IMR-90 (cell line): ENCODE data around the gene SMCHD1. TPM values are rescaled to one million over a fixed set of nuclear protein-coding genes. Genes with fewer than 3 reads are reported as not detected.

Experiments used
- ATAC-seq: fragments of 200-7000 bp; cut with Tn5 transposase; 2 replicates; pipeline ENCODE4 v1.9.1; 2020; ENCODE audit warnings: low read depth, mild to moderate bottlenecking, moderate library complexity
- BruUV-seq: library from RNA; stranded (reverse); fragments of 400-500 nt; replicated peaks from 2 replicates; lab custom pipeline; 2021; lab: Mats Ljungman, UMichigan
- CTCF ChIA-PET: fragments of 300-600 bp; formaldehyde crosslinking; extraction: SDS; loops from one replicate; lab custom pipeline; 2021; ENCODE audit warnings: antibody characterized with exemption; lab: Yijun Ruan, JAX
- POLR2A ChIA-PET: fragments of 300-600 bp; sonication (Branson Sonifier 250); formaldehyde crosslinking; loops from one replicate; lab custom pipeline; 2022; ENCODE audit warnings: antibody characterized with exemption; ENCODE audit not compliant: unreplicated experiment; lab: Charles Lee
- DNase-seq: peaks from one replicate; pipeline ENCODE4 v3.0.0; 2013
- H2AFZ ChIP-seq: replicated peaks from 2 replicates; pipeline ENCODE3; 2013; ENCODE audit warnings: low read length, mild to moderate bottlenecking; ENCODE audit not compliant: poor library complexity
- H2AK5ac ChIP-seq: 2 replicates; pipeline ENCODE4 v1.6.1; 2013; ENCODE audit warnings: low read depth, low read length, inconsistent platforms
- H2AK9ac ChIP-seq: replicated peaks from 2 replicates; pipeline ENCODE3; 2013; ENCODE audit warnings: mild to moderate bottlenecking, low read depth, low read length, moderate library complexity; ENCODE audit not compliant: poor library complexity
- H2BK120ac ChIP-seq: 2 replicates; pipeline ENCODE4 v1.6.1; 2013; ENCODE audit warnings: low read depth, low read length, inconsistent platforms
- H2BK15ac ChIP-seq: 3 replicates; pipeline ENCODE4 v1.6.1; 2013; ENCODE audit warnings: low read depth, low read length, inconsistent platforms
- H2BK20ac ChIP-seq: 2 replicates; pipeline ENCODE4 v1.6.1; 2013; ENCODE audit warnings: low read depth, mild to moderate bottlenecking, inconsistent platforms, low read length, moderate library complexity
- H2BK5ac ChIP-seq: 2 replicates; pipeline ENCODE4 v1.6.1; 2013; ENCODE audit warnings: mild to moderate bottlenecking, low read depth, low read length, inconsistent platforms; ENCODE audit not compliant: poor library complexity, severe bottlenecking
- H3K14ac ChIP-seq: replicated peaks from 2 replicates; pipeline ENCODE4 v1.6.1; 2013; ENCODE audit warnings: low read depth, low read length, inconsistent platforms
- H3K18ac ChIP-seq: 2 replicates; pipeline ENCODE4 v1.6.1; 2013; ENCODE audit warnings: low read depth, low read length, control low read depth
- H3K23ac ChIP-seq: 2 replicates; pipeline ENCODE4 v1.6.1; 2013; ENCODE audit warnings: low read depth, low read length, inconsistent platforms
- H3K27ac ChIP-seq: 2 replicates; pipeline ENCODE4 v1.5.1; 2013; ENCODE audit warnings: mild to moderate bottlenecking, control low read depth, low read length; ENCODE audit not compliant: insufficient read depth
- H3K27me3 ChIP-seq: 2 replicates; pipeline ENCODE4 v1.6.1; 2013; ENCODE audit warnings: low read length; ENCODE audit not compliant: control insufficient read depth, insufficient read depth
- H3K36me3 ChIP-seq: 2 replicates; pipeline ENCODE4 v1.6.1; 2013; ENCODE audit warnings: low read length, mixed read lengths; ENCODE audit not compliant: control insufficient read depth, insufficient read depth
- H3K4ac ChIP-seq: 2 replicates; pipeline ENCODE4 v1.6.1; 2013; ENCODE audit warnings: low read depth, low read length, inconsistent platforms
- H3K4me1 ChIP-seq: 2 replicates; pipeline ENCODE4 v1.6.1; 2013; ENCODE audit warnings: low read length, mixed read lengths; ENCODE audit not compliant: control insufficient read depth, insufficient read depth
- H3K4me2 ChIP-seq: 2 replicates; pipeline ENCODE4 v1.6.1; 2013; ENCODE audit warnings: low read depth, mild to moderate bottlenecking, control low read depth, low read length, moderate library complexity
- H3K4me3 ChIP-seq: 2 replicates; pipeline ENCODE4 v1.5.1; 2013; ENCODE audit warnings: low read depth, mild to moderate bottlenecking, control low read depth, low read length, moderate library complexity; ENCODE audit not compliant: insufficient read depth
- H3K56ac ChIP-seq: 2 replicates; pipeline ENCODE4 v1.6.1; 2013; ENCODE audit warnings: low read length, inconsistent platforms; ENCODE audit not compliant: insufficient read depth; ENCODE audit errors: extremely low read depth
- H3K79me1 ChIP-seq, 2 experiments: 2 replicates each; pipeline ENCODE4 v1.6.1; 2013; ENCODE audit warnings: low read length in 2 of 2, inconsistent platforms in 1 of 2, low read depth in 1 of 2
- H3K9ac ChIP-seq: 2 replicates; pipeline ENCODE4 v1.6.1; 2013; ENCODE audit warnings: low read depth, low read length, control low read depth
- H3K9me1 ChIP-seq: 2 replicates; pipeline ENCODE4 v1.6.1; 2013; ENCODE audit warnings: low read length, inconsistent platforms; ENCODE audit not compliant: insufficient read depth
- H3K9me3 ChIP-seq: 2 replicates; pipeline ENCODE4 v1.6.1; 2013; ENCODE audit warnings: low read length; ENCODE audit not compliant: control insufficient read depth, insufficient read depth
- H4K20me1 ChIP-seq: 2 replicates; pipeline ENCODE4 v1.6.1; 2013; ENCODE audit warnings: low read length, inconsistent platforms; ENCODE audit not compliant: insufficient read depth
- H4K5ac ChIP-seq: 2 replicates; pipeline ENCODE4 v1.6.1; 2013; ENCODE audit warnings: mild to moderate bottlenecking, low read depth, low read length, control low read depth
- H4K8ac ChIP-seq, 2 experiments: 2 replicates each; pipeline ENCODE4 v1.6.1; 2013; ENCODE audit warnings: low read depth in 2 of 2, low read length in 2 of 2, control low read depth in 1 of 2, inconsistent platforms in 1 of 2
- H4K91ac ChIP-seq: 2 replicates; pipeline ENCODE4 v1.6.1; 2013; ENCODE audit warnings: low read depth, low read length, inconsistent platforms; ENCODE audit not compliant: insufficient read depth
- BHLHE40 ChIP-seq: fragments of 150-350 bp; IDR thresholded peaks from 2 replicates; pipeline ENCODE4 v1.6.1; 2016; ENCODE audit warnings: mild to moderate bottlenecking, low read depth, low read length
- CEBPB ChIP-seq: IDR thresholded peaks from 2 replicates; pipeline ENCODE4 v1.6.1; 2012; ENCODE audit warnings: low read depth, low read length, improper control_type of control experiment
- CHD1 ChIP-seq: IDR thresholded peaks from 2 replicates; pipeline ENCODE4 v1.6.1; 2012; ENCODE audit warnings: low read depth, low read length, improper control_type of control experiment
- CTCF ChIP-seq: conservative IDR thresholded peaks from 2 replicates; pipeline ENCODE4 v1.5.1; 2012; ENCODE audit warnings: mild to moderate bottlenecking, low read depth, low read length, improper control_type of control experiment
- ELK1 ChIP-seq: fragments of 150-350 bp; IDR thresholded peaks from 2 replicates; pipeline ENCODE4 v1.6.1; 2016; ENCODE audit warnings: low read depth, mild to moderate bottlenecking, low read length, moderate library complexity, borderline replicate concordance
- FOS ChIP-seq: fragments of 150-350 bp; IDR thresholded peaks from 2 replicates; pipeline ENCODE4 v1.6.1; 2016; ENCODE audit warnings: low read depth, low read length
- MAFK ChIP-seq: IDR thresholded peaks from 2 replicates; pipeline ENCODE4 v1.6.1; 2012; ENCODE audit warnings: low read depth, low read length, improper control_type of control experiment
- MAZ ChIP-seq: IDR thresholded peaks from 2 replicates; pipeline ENCODE4 v1.6.1; 2012; ENCODE audit warnings: low read depth, mild to moderate bottlenecking, low read length, improper control_type of control experiment, moderate library complexity, borderline replicate concordance
- MXI1 ChIP-seq: IDR thresholded peaks from 2 replicates; pipeline ENCODE4 v1.6.1; 2012; ENCODE audit warnings: low read depth, mild to moderate bottlenecking, low read length, moderate library complexity, borderline replicate concordance
- NFE2L2 ChIP-seq: fragments of 150-350 bp; IDR thresholded peaks from 2 replicates; pipeline ENCODE4 v1.6.1; 2016; ENCODE audit warnings: low read depth, mild to moderate bottlenecking, low read length
- POLR2A ChIP-seq: IDR thresholded peaks from 2 replicates; pipeline ENCODE4 v1.6.1; 2012; ENCODE audit warnings: mild to moderate bottlenecking, low read depth, low read length
- RAD21 ChIP-seq: IDR thresholded peaks from 2 replicates; pipeline ENCODE4 v1.6.1; 2012; ENCODE audit warnings: low read length, improper control_type of control experiment
- RCOR1 ChIP-seq: IDR thresholded peaks from 2 replicates; pipeline ENCODE4 v1.6.1; 2012; ENCODE audit warnings: mild to moderate bottlenecking, low read length, improper control_type of control experiment; ENCODE audit not compliant: insufficient replicate concordance
- RFX5 ChIP-seq: IDR thresholded peaks from 2 replicates; pipeline ENCODE4 v1.8.0; 2012; ENCODE audit warnings: low read depth, mild to moderate bottlenecking, low read length, moderate library complexity
- SMC3 ChIP-seq: fragments of 150-350 bp; IDR thresholded peaks from 2 replicates; pipeline ENCODE4 v1.6.1; 2016; ENCODE audit warnings: low read depth, mild to moderate bottlenecking, antibody characterized with exemption, low read length, moderate library complexity
- WGBS, 2 experiments: methylation state at CpG; one replicate each; pipeline versions ENCODE4 v1.1.5 to v1.1.7; 2013; ENCODE audit warnings: missing lambda C conversion rate in 2 of 2; ENCODE audit not compliant: insufficient read length in 1 of 2; ENCODE audit errors: extremely low coverage in 2 of 2; 5-methylcytosine and 5-hydroxymethylcytosine counted together
- dilution Hi-C: fragments of 300-500 bp; cut with HindIII; formaldehyde crosslinking; loops from one replicate; pipeline ENCODE4 v1.14.3; 2018; ENCODE audit warnings: low sequenced_read_pairs; ENCODE audit not compliant: unreplicated experiment
- in situ Hi-C: fragments of 300-500 bp; cut with MboI; formaldehyde crosslinking; loops from 3 replicates; pipeline ENCODE4 v1.14.3; 2019; ENCODE audit warnings: low sequenced_read_pairs, inconsistent platforms, mixed read lengths
- intact Hi-C: fragments of 100-400 bp; cut with micrococcal nuclease; formaldehyde crosslinking; loops from 2 replicates; pipeline ENCODE4 v1.10.0; 2022
- polyA plus RNA-seq, 3 experiments: library from polyadenylated mRNA; depleted of rRNA; stranded (reverse); fragments of >200 nt; gene quantifications; 2 replicates each; pipeline ENCODE4 v1.2.3, GENCODE V29; 2012; ENCODE audit warnings: low replicate concordance in 1 of 3
- total RNA-seq: library from RNA; depleted of rRNA; stranded (reverse); fragments of >200 nt; gene quantifications from 2 replicates; pipeline ENCODE4 v1.2.3, GENCODE V29; 2012
- TF ChIP-seq, protein P1 (sequence below): fragments of 150-350 bp; IDR thresholded peaks from 2 replicates; pipeline ENCODE4 v1.6.1; 2017; ENCODE audit warnings: mild to moderate bottlenecking, antibody characterized with exemption, low read length, low read depth

The SMCHD1 gene
- total and polyA plus RNA-seq, 2 of the 4 experiments (the other 2 are of a cell fraction): 14.8 to 47.3 TPM

- H3K56ac ChIP-seq: no peak overlapping the region
- no peak for DNase-seq
- H4K8ac ChIP-seq: no peak overlapping the region
- no peak overlapping the region for H4K5ac ChIP-seq
- H2BK120ac ChIP-seq: no peak overlapping the region
- no peak overlapping the region for H3K14ac ChIP-seq
- no peak overlapping the region for H3K23ac ChIP-seq
- H3K4me3 ChIP-seq: no peak overlapping the region
- CTCF ChIA-PET: no interaction called here
- H2AK9ac ChIP-seq: no peak overlapping the region
- H2AFZ ChIP-seq: no peak overlapping the region
- peaks cover 20 to 32% of the 10 kb centered on the region in 2 experiments for H3K79me1 ChIP-seq
- H3K4ac ChIP-seq: no peak overlapping the region
- no peak overlapping the region for H3K9ac ChIP-seq
- no peak for ATAC-seq
- H4K20me1 ChIP-seq: peaks cover 5% of the 10 kb centered on the region
- H4K91ac ChIP-seq: no peak overlapping the region
- H3K4me1 ChIP-seq: 0 out of 2 replicates have a peak, but pooled peaks cover 2% of the 10 kb centered on the region
- POLR2A ChIA-PET: no interaction called here
- in situ Hi-C loops: no loop called here
- no peaks in the 10 kb centered on the region for H3K9me1 ChIP-seq
- H3K4me2 ChIP-seq: no peak overlapping the region
- H3K27ac ChIP-seq: no peak overlapping the region
- dilution Hi-C loops: no loop called here
- no TSS peak for BruUV-seq
- H2BK20ac ChIP-seq: no peak overlapping the region
- H2BK15ac ChIP-seq: no peak overlapping the region
- TF ChIP-seq BHLHE40: no peak
- no peak for TF ChIP-seq CEBPB
- no peak for TF ChIP-seq ELK1
- TF ChIP-seq RCOR1: no peak
- no peak for TF ChIP-seq FOS
- no peak for TF ChIP-seq CHD1
- TF ChIP-seq CTCF: no peak
- no peak for TF ChIP-seq RAD21
- TF ChIP-seq RFX5: no peak
- TF ChIP-seq NFE2L2: no peak
- no peak for TF ChIP-seq POLR2A
- TF ChIP-seq MAFK: no peak
- TF ChIP-seq, protein P1, sequence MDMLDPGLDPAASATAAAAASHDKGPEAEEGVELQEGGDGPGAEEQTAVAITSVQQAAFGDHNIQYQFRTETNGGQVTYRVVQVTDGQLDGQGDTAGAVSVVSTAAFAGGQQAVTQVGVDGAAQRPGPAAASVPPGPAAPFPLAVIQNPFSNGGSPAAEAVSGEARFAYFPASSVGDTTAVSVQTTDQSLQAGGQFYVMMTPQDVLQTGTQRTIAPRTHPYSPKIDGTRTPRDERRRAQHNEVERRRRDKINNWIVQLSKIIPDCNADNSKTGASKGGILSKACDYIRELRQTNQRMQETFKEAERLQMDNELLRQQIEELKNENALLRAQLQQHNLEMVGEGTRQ: no peak
- TF ChIP-seq MAZ: no peak
- no peak for TF ChIP-seq SMC3
- no peak for TF ChIP-seq MXI1
- no peak overlapping the region for H3K18ac ChIP-seq
- H2BK5ac ChIP-seq: no peak overlapping the region
- no peaks in the 10 kb centered on the region for H3K27me3 ChIP-seq
- peaks cover 16% of the 10 kb centered on the region for H3K36me3 ChIP-seq
- intact Hi-C loops: no loop called here
- H3K9me3 ChIP-seq: no peaks in the 10 kb centered on the region
- no peak overlapping the region for H2AK5ac ChIP-seq
- WGBS, 2 experiments: no CpG with 5 or more reads among the region's 2 CpGs
Observed at GRCh38 chr18:2680216-2680792, 24.8 kb downstream of the SMCHD1 start.
